Thyroid gland (tissue), 4 donors: Measurements from ENCODE around the gene LUC7L. TPM values are rescaled to one million over a fixed set of nuclear protein-coding genes. Genes with fewer than 3 reads are reported as not detected.
"Not testable (repeated sequence)": the region's sequence is repeated elsewhere in the genome, so short reads cannot be mapped to it uniquely, and the experiment has no call there.

Source experiments
- DNase-seq, 2 donors: peaks; one replicate each; pipeline ENCODE4 v3.0.0-alpha.2; 2019
- H3K27ac ChIP-seq, 3 donors: fragments of 200-600 bp; sonication (generic); 1 replicate in 2 of 3; 2 replicates in 1 of 3; pipeline ENCODE4 v1.5.1; 2016 to 2019; ENCODE audit warnings: mild to moderate bottlenecking in 1 of 3, moderate library complexity in 1 of 3
- H3K27me3 ChIP-seq: fragments of 200-600 bp; sonication (generic); one replicate; pipeline ENCODE4 v1.5.1; 2019
- H3K36me3 ChIP-seq, 2 donors: fragments of 200-600 bp; sonication (generic); one replicate each; pipeline ENCODE4 v1.5.1; 2016 to 2019
- H3K4me1 ChIP-seq, 2 donors: fragments of 200-600 bp; sonication (generic); one replicate each; pipeline ENCODE4 v1.5.1; 2017 to 2019
- H3K4me3 ChIP-seq, 3 donors: fragments of 200-600 bp; sonication (generic); replicated peaks in 1 of 3; 1 replicate in 2 of 3; 2 replicates in 1 of 3; pipeline ENCODE4 v1.5.1; 2016; ENCODE audit warnings: mild to moderate bottlenecking in 1 of 3
- H3K9me3 ChIP-seq: fragments of 200-600 bp; sonication (generic); one replicate; pipeline ENCODE4 v1.5.1; 2017
- POLR2A ChIP-seq, 2 donors: fragments of 450-650 bp; IDR thresholded peaks; one replicate each; pipeline ENCODE4 v1.6.1; 2017; ENCODE audit warnings: antibody characterized with exemption in 2 of 2, mild to moderate bottlenecking in 2 of 2, moderate library complexity in 1 of 2
- WGBS, 2 donors: methylation state at CpG; one replicate each; pipeline ENCODE4 v1.1.5; 2017; 5-methylcytosine and 5-hydroxymethylcytosine counted together
- intact Hi-C: fragments of 100-400 bp; cut with DNase I; formaldehyde crosslinking; loops from one replicate; pipeline ENCODE4 v1.15.1; 2023
- total RNA-seq, 4 donors: library from RNA; depleted of rRNA; stranded (reverse); fragments of >200 nt; gene quantifications; one replicate each; pipeline ENCODE4 v1.2.3, GENCODE V29; 2016
- TF ChIP-seq, protein P1 (sequence below), 6 experiments: fragments of 200-600 bp in 3 of 6; fragments of 450-650 bp in 3 of 6; sonication (generic) in 3 of 6; IDR thresholded peaks; one replicate each; pipeline ENCODE4 v1.5.1; 2016 to 2019; ENCODE audit warnings: antibody characterized with exemption in 6 of 6, mild to moderate bottlenecking in 2 of 6, inconsistent platforms in 1 of 6, moderate library complexity in 1 of 6

LUC7L gene
- total RNA-seq, 4 donors from 2014 or later: 96.6 to 218 (median 149) TPM

DNA sequence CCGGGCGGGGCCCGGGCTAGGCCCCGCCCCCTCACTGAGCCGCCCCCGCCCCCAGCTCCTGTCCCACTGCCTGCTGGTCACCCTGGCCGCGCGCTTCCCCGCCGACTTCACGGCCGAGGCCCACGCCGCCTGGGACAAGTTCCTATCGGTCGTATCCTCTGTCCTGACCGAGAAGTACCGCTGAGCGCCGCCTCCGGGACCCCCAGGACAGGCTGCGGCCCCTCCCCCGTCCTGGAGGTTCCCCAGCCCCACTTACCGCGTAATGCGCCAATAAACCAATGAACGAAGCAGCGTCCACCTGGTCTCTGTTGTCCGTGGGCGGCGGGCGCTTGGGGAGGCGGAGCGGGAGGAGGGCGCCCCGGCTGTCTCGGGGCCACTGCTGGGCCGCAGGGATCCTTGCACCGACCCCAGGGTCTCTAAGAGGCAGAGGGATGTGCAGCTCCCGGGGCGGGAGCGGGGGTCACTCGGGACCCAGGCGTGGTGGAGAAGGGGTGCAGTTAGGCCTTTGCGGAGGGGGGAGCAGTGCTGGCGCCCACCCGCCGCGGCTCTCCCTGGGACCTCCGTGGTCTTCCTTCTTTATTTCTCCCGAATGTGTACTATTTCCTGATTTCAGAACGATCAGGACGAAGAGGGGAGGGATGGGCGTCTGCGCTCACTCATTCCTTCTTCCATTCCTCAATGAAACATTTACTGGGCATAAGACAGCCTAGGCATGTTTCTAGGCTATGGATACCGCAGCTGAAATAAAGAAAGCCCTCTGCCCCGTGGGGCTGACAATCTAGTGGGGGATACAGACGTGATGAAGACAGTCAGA lies 74.8 kb downstream of the LUC7L start:
- H3K36me3 ChIP-seq: no peaks in the 10 kb centered on the region
- TF ChIP-seq, protein P1, sequence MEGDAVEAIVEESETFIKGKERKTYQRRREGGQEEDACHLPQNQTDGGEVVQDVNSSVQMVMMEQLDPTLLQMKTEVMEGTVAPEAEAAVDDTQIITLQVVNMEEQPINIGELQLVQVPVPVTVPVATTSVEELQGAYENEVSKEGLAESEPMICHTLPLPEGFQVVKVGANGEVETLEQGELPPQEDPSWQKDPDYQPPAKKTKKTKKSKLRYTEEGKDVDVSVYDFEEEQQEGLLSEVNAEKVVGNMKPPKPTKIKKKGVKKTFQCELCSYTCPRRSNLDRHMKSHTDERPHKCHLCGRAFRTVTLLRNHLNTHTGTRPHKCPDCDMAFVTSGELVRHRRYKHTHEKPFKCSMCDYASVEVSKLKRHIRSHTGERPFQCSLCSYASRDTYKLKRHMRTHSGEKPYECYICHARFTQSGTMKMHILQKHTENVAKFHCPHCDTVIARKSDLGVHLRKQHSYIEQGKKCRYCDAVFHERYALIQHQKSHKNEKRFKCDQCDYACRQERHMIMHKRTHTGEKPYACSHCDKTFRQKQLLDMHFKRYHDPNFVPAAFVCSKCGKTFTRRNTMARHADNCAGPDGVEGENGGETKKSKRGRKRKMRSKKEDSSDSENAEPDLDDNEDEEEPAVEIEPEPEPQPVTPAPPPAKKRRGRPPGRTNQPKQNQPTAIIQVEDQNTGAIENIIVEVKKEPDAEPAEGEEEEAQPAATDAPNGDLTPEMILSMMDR (IDR thresholded peaks at IDR 0.05): no peak
- TF ChIP-seq POLR2A (IDR thresholded peaks at IDR 0.05): no peak
- H3K4me3 ChIP-seq: peak overlapping the region in 2 of 3 donors; percentile 12 to 13
- peaks cover 5 to 9% of the 10 kb centered on the region in 2 donors for H3K4me1 ChIP-seq
- 3% methylated on average over 15 to 17 of the region's 59 CpGs for WGBS, 2 donors
- DNase-seq: peak; percentile 14 to 38
- no peaks in the 10 kb centered on the region for H3K9me3 ChIP-seq
- no peak overlapping the region for H3K27ac ChIP-seq
- intact Hi-C loops: no loop called here
- peaks cover 8% of the 10 kb centered on the region for H3K27me3 ChIP-seq

DNA sequence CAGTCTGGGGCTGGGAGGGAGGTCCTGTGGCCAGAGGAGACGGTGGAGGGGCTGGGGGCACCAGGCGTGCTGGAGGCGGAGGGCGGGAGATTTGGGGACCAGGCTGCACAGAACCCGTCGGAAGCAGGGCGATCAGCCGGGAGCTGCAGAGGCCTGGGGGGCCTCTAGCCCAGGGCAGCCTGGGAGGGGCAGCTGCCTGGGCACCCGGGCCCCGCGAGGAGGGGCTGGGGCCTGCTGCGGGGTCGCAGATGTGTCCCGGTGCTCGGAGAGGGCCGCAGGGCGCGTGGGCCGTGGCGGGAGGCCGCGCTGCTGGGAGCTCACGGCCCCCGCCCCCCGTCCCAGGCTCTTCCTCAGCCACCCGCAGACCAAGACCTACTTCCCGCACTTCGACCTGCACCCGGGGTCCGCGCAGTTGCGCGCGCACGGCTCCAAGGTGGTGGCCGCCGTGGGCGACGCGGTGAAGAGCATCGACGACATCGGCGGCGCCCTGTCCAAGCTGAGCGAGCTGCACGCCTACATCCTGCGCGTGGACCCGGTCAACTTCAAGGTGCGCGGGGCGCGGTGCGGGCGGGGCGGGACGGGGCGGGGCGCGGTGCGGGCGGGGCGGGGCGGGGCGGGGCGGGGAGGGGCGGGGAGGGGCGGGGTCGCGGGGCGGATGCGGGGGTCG lies 75.6 kb downstream of the LUC7L start:
- H3K4me3 ChIP-seq, H3K27ac ChIP-seq, H3K4me1 ChIP-seq, H3K9me3 ChIP-seq, DNase-seq, H3K36me3 ChIP-seq, H3K27me3 ChIP-seq, intact Hi-C loops: not testable (repeated sequence)
- WGBS, 2 donors: no CpG with 5 or more reads among the region's 74 CpGs

DNA sequence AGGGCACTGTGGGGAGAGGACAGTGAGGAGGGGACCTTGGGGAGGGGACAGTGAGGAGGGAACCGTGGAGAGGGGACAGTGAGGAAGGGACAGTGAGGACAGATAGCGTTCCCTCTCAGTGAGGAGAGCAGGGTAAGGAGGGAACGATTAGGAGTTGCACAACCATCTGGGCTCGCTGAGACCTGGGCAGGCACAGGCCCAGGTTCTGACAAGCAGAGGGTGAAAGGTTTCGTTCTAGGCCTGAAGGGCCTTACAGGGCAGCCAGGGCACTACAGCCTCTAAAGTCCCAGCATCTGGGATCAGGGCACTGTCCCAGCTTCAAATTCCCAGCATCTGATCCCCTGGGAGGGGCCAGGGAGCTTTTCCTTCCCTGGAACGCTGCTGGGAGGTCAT lies 76.1 kb downstream of the LUC7L start:
- DNase-seq, H3K4me1 ChIP-seq, H3K27me3 ChIP-seq, H3K36me3 ChIP-seq, H3K27ac ChIP-seq, H3K4me3 ChIP-seq, H3K9me3 ChIP-seq, intact Hi-C loops: not testable (repeated sequence)
- 53 to 83% methylated on average over 4 to 5 of the region's 6 CpGs for WGBS, 2 donors

DNA sequence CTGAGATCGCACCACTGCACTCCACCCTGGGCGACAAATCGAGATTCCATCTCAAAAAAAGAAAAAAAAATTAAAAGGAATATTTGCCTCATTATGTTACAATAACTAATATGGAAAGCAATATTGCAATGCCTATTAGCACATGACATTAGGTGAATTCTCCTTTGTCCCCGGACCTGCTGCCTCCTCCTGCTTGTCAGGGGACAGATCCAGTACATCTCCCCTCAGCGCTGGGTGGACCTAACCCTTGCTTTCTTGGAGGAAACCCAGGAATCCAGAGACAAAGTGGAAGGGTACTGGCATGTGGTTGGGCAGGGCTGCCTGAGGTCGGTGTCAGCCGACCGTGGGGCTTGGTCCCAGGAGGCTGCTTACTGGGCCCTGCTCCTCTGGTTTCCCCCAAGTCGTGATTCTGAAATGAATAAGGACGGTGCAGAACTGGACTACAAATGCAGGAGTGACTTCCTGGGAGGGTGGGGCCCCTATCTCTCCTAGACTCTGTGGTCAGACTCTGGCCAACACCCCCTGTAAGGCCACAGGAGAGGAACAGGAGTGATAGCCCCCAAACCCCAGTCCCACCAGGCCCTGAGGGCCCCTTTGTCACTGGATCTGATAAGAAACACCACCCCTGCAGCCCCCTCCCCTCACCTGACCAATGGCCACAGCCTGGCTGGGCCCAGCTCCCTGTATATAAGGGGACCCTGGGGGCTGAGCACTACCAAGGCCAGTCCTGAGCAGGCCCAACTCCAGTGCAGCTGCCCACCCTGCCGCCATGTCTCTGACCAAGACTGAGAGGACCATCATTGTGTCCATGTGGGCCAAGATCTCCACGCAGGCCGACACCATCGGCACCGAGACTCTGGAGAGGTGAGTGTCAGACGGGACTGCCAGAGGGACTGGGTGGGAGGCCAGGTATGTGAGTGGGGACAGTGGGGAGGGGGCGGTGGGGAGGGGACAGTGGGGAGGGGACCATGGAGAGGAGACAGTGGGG lies 76.8 kb downstream of the LUC7L start, which contains the start of gene HBZ:
HBZ (plus strand) TSS at position 504 of the 988 bp plus-strand sequence; CDS start at position 770, 266 bp downstream.
- WGBS, 2 donors: 70 to 78% methylated on average over 11 to 16 of the region's 17 CpGs
- Histone ChIP-seq H3K27ac (no peak within 1 kb of the TSS), H3K4me3 (no peak within 1 kb of the TSS), H3K4me1 (peaks cover 5 to 9% of the 10 kb centered on the region in 2 donors), H3K27me3 (peaks cover 8% of the 10 kb centered on the region), H3K36me3 (no peaks in the 10 kb centered on the region), H3K9me3 (no peaks in the 10 kb centered on the region)
- no peak for DNase-seq
- intact Hi-C loops: no loop called here
- TF ChIP-seq, protein P1 (IDR thresholded peaks at IDR 0.05): no peak
- no peak for TF ChIP-seq POLR2A (IDR thresholded peaks at IDR 0.05)

DNA sequence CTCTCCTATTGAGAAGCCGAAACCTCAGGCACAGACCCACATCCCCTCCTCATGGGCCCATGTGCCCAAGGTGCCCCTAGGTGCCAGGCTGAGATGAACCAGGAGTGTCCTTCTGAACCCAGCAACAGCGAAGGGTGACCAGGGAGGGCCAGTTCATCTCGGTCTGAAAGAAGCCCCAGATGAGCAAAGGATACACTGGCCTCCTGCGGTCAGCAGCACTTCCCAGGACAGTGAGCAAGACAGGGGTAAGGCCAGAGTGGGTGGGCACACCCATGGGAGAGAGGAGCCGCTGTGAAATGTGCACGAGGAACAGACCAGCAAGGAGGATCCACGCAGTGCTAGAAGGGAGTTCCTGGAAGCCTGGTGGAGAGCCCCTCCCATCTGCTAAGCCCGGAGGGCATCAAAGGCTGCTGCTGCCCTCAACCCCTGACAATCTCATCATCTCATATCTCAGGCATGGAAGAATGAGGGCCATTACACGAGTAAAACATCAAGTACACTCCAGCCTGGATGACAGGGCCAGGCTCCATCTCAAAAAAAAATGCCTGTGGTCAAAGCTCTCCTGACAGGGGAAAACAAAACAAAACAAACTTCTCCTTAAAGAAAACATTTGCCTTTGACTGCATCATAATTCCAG lies 80.1 kb downstream of the LUC7L start:
- Histone ChIP-seq H3K36me3 (no peaks in the 10 kb centered on the region), H3K9me3 (no peaks in the 10 kb centered on the region), H3K27ac (no peak overlapping the region), H3K4me3 (no peak overlapping the region), H3K27me3 (no peaks in the 10 kb centered on the region), H3K4me1 (peaks cover 0 to under 1% of the 10 kb centered on the region in 2 donors)
- DNase-seq: no peak
- intact Hi-C loops: no loop called here
- 35 to 44% methylated on average over 9 of the region's 9 CpGs for WGBS, 2 donors
- TF ChIP-seq, protein P1 (IDR thresholded peaks at IDR 0.05): no peak
- TF ChIP-seq POLR2A (IDR thresholded peaks at IDR 0.05): no peak
